Measurements from ENCODE around the gene FAM120B. TPM values are rescaled to one million over a fixed set of nuclear protein-coding genes. Genes with fewer than 3 reads are reported as not detected.

Gene FAM120B
- total RNA-seq, 4 donors from 2014 or later, result 25.0 to 32.8 (median 27.5) TPM

- no peak for TF ChIP-seq CTCF (IDR thresholded peaks at IDR 0.05; ENCODE audit: low read depth)
These were observed 13.0 kb upstream of the FAM120B start for GRCh38 chr6:170293341-170294231.

GRCh38 chr6:170294298-170294730 is 12.2 kb upstream of the FAM120B start:
- TF ChIP-seq CTCF (IDR thresholded peaks at IDR 0.05; ENCODE audit: low read depth), result no peak

- TF ChIP-seq CTCF (IDR thresholded peaks at IDR 0.05; ENCODE audit: low read depth), result no peak
These were observed 11.6 kb upstream of the FAM120B start for GRCh38 chr6:170294813-170295509.

GRCh38 chr6:170295510-170296422 is 10.8 kb upstream of the FAM120B start:
- no peak for TF ChIP-seq CTCF (IDR thresholded peaks at IDR 0.05; ENCODE audit: low read depth)

GRCh38 chr6:170296423-170296745 is 10.2 kb upstream of the FAM120B start:
- TF ChIP-seq CTCF (IDR thresholded peaks at IDR 0.05; ENCODE audit: low read depth), result no peak

GRCh38 chr6:170296746-170297575 is 9.6 kb upstream of the FAM120B start:
- no peak for TF ChIP-seq CTCF (IDR thresholded peaks at IDR 0.05; ENCODE audit: low read depth)

Data from subcutaneous adipose tissue (tissue), 4 donors.